GM19043 (cell line): ENCODE measurements around the gene SUCLG1.
"Not testable (repeated sequence)": the region's sequence is repeated elsewhere in the genome, so short reads cannot be mapped to it uniquely, and the experiment has no call there.

Source experiments
- ATAC-seq: cut with Tn5 transposase; IDR thresholded peaks from one replicate; pipeline ENCODE4 v1.9.1; 2021; ENCODE audit warnings: low read depth; ENCODE audit not compliant: unreplicated experiment

SUCLG1 gene

DNA sequence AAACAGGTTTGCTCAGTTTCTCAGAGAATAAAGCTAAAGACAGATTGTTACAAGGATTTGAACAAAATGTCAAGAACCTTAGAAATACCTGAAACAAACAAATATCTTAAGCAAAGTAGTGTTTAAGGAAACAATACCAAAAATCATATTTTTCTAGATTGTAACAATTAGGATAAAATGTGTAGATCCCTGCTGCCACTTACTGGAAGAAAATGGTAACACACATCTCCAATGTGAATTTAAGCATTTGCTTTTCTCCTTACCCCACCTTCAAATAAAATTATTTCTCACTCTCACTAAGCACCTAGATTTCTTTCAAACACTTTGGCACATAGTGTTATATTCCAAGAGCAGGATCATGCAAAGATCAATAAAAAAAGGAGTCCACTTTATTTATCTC is 34.9 kb downstream of the SUCLG1 start:
- ATAC-seq, result no peak

DNA sequence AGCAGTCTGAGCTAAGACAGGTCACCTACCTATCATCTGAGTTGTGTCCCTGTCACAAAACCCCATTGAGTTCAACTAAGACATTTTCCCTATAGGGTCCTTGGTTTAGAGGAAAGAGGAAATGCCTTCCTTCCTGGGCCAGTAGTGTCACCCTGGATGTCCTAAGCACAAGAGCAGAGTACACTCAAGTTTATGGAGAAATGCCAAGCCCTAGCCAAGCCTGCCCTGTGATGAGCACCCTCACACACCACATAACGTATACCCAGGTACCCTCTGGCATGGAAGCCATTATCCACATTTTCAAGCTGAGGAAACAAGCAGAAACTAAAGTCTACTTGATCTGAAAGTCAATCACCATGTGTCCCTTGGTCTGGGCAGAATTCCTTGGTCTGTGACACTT is 37.3 kb downstream of the SUCLG1 start:
- ATAC-seq, result no peak

DNA sequence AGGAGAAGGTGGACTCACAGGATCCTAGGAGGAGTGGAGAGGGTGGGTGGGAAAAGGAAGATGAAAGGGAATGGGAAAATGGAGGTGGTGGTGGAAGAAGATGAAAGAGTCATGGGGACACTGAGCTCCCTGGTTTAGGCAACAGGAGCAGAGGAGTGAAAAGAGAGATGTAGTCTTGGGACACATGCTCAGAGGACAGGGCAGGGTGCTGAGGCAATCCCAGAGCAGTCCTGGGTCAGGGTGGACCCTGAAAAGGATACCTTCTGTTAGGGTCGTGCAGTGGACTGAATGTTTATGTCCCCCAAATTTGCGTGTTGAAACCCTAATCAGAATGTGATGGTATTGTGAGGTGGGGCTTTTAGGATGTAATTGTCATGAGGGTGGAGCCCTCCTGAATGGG is 37.9 kb downstream of the SUCLG1 start:
- no peak for ATAC-seq

DNA sequence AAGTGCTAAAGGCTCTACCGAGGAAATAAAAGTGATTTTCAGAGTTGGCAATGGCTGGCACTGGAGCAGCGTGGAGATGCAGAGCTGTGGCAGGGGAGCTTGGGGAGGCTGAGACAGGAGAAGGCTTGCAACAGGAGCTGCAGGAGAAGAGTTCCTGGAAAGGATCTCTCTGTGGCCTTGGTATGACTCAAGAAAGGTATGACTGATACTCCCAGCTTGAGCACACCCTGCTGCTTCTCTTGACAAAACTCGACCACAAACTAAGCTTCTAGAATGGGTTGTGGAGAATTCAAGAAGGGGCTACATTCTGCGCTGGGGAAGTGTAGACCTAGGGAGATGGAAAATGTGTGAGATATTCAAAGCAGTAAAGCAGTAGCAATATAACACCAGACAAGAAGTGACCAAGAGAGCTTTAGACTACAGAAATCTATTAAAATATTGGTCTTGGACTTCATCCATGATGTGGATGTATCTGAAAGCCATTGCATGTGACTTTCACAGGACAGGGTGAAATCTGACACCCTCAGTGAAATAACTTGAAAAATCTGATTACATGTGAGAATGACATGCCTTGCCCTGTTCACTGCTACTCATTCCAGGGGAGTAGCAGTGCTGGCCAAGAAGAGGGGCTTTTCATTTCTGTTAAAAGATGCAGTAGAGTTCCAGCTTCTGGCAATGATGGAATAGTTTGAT is 41.5 kb downstream of the SUCLG1 start:
- no peak for ATAC-seq

GRCh38 chr2:84409531-84409930 is 49.5 kb downstream of the SUCLG1 start:
- no peak for ATAC-seq

DNA sequence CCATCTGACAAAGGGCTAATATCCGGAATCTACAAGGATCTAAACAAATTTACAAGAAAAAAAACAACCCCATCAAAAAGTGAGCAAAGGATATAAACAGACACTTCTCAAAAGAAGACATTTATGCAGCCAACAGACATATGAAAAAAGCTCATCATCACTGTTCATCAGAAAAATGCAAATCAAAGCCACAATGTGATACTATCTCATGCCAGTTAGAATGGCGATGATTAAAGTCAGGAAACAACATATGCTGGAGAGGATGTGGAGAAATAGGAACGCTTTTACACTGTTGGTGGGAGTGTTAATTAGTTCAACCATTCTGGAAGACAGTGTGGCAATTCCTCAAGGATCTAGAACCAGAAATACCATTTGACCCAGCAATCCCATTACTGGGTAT is 57.0 kb downstream of the SUCLG1 start:
- ATAC-seq, result not testable (repeated sequence)

DNA sequence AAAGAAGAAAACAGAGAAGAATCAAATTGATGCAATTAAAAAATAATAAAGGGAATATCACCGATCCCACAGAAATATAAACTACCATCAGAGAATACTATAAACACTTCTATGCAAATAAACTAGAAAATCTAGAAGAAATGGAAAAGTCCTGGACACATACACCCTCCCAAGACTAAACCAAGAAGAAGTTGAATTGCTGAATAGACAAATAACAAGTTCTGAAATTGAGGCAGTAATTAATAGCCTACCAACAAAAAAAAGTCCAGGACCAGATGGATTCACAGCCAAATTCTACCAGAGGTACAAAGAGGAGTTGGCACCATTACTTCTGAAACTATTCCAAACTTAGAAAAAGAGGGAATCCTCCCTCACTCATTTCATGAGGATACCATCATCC is 59.2 kb downstream of the SUCLG1 start:
- not testable (repeated sequence) for ATAC-seq

DNA sequence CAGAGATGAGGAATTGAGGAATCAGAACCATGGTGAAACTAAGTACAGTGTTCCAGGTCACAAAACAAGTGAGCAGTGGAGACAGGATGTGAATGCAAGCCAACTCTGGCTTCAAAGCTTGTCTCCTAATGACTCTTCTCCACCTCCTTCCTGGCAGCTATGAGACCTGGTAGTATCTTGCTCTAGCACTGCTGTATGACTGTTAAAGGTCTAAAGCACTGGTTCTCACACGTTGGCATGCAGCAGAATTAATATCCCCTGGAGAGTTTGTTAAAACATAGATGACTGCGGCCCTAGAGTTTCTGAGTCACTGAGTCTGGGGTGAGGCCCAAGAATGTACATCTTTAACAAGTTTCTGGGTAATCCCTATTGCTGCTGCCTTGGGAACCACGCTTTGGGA is 63.3 kb downstream of the SUCLG1 start:
- no peak for ATAC-seq

GRCh38 chr2:84394628-84395027 is 64.5 kb downstream of the SUCLG1 start:
- no peak for ATAC-seq

- no peak for ATAC-seq
Observed at GRCh38 chr2:84393829-84394228, 65.3 kb downstream of the SUCLG1 start.

DNA sequence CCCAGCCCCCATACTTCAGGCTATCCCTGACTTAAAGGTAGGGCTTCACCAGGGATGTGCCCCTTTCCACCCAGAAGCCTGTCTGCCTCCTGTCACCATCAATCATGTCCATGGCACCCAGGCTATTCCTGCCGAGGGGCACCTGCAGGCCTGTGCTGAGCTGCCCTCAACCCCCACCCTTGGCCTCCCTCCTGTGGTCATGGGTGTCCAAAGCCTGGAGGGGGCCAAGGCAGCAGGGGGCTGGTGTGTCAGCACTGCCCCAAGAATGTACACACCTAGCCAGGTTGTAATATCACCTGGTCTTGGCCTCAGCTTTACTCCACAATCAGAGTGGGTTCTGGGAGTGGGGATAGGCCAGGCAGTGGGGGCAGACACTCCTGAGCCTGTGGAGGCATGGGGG is 69.3 kb downstream of the SUCLG1 start:
- no peak for ATAC-seq

GRCh38 chr2:84388921-84389490 is 70.1 kb downstream of the SUCLG1 start:
- ATAC-seq, result no peak

DNA sequence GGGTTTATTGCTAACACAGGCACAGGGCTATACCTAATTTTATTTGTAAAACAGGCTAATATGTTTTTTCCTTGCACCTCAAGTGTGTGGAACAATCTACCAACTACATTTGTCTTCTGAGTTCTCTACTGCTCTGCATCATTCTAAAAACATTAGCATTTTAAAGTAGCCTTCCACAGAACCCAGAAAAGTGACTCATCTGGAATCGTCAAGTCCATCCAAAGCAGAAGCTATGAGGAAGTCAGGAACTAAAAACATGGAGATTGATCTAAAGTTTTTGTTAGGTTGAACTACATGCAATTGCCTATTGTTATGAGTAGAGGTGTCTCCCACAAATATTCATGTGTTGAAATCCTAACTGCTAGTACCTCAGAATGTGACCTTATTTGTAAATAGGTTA is 70.9 kb downstream of the SUCLG1 start:
- no peak for ATAC-seq

- no peak for ATAC-seq
Observed at GRCh38 chr2:84386336-84387040, 72.6 kb downstream of the SUCLG1 start.

DNA sequence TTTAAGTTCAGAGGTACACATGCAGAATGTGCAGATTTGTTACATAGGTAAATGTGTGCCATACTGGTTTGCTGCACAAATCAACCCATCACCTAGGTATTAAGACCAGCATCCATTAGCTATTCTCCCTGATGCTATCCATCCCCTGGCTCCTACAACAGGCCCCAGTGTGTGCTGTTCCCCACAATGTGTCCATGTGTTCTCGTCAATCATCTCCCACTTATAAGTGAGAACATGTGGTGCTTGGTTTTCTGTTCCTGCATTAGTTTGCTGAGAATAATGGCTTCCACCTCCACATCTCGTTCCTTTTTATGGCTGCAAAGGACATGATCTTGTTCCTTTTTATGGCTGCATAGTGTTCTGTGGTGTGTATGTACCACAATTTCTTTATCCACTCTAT is 75.8 kb downstream of the SUCLG1 start:
- no peak for ATAC-seq

GRCh38 chr2:84380875-84381274 is 78.2 kb downstream of the SUCLG1 start:
- ATAC-seq, result no peak

DNA sequence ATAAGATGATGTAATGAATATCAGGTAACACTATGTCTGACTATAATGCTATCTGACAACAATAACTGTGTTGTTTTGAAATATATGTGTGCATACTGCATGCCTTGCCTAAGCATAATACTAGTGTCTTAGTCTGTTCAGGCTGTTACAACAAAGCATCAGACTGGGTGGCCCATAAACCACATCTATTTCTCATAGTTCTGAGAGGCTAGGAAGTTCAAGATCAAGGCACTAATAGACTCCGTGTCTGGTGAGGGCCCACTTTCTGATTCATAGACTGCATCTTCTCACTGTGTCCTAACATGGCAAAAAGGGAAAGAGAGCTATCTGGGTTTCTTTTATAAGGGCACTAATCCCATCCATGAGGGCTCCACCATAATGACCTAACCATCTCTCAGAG is 80.1 kb downstream of the SUCLG1 start:
- no peak for ATAC-seq

GRCh38 chr2:84375020-84375419 is 84.1 kb downstream of the SUCLG1 start:
- ATAC-seq, result no peak

GRCh38 chr2:84373866-84374265 is 85.2 kb downstream of the SUCLG1 start:
- ATAC-seq, result no peak
